ENCODE data around the gene ADCY7.

Gene ADCY7

DNA sequence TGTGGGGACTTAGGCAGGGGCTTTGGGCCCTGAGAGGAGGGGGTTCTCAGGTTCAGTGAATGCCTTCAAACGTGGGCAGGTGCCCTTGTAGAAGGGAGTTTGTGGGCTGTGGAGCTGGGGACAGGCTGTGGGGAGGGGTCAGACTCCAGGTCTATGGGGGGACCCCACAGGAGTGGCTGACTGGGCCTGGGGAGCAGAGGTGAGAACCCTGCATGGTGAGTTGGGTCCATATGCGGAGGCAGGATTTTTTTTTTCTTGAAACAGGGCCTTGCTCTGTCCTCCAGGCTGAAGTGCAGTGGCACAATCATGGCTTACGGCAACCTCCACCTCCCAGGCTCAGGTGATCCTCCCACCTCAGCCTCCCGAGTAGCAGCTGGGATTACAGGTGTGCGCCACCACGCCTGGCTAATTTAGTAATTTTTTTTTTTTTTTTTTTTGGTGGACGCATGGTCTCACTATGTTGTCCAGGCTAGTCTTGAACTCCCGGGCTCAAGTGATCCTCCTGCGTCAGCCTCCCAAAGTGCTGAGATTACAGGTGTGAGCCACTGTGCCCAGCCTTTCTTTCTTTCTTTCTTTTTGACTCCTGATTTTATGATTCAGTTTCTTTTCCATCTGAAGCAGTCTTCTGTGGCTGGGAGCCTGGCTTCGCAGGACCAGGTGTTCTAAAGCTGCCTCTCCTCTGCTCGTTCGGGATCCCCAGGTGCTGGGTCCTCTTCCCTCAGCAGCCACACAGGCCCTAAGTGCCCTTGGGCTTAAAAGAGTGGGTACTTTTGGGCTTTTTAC is 19.0 kb upstream of the ADCY7 start:
- H3K4me3 ChIP-seq (replicated peaks; ENCODE audit: insufficient read depth, low read length): no peak overlapping the region
- DNase-seq (ENCODE audit: low read depth in 1 of 2, low spot score in 1 of 2): no peak
- TF ChIP-seq CTCF (IDR thresholded peaks at IDR 0.05; ENCODE audit: insufficient read depth, low read length): no peak
- TF ChIP-seq POLR2AphosphoS5 (IDR thresholded peaks at IDR 0.05; ENCODE audit: low read depth): no peak
- TF ChIP-seq, protein P1, sequence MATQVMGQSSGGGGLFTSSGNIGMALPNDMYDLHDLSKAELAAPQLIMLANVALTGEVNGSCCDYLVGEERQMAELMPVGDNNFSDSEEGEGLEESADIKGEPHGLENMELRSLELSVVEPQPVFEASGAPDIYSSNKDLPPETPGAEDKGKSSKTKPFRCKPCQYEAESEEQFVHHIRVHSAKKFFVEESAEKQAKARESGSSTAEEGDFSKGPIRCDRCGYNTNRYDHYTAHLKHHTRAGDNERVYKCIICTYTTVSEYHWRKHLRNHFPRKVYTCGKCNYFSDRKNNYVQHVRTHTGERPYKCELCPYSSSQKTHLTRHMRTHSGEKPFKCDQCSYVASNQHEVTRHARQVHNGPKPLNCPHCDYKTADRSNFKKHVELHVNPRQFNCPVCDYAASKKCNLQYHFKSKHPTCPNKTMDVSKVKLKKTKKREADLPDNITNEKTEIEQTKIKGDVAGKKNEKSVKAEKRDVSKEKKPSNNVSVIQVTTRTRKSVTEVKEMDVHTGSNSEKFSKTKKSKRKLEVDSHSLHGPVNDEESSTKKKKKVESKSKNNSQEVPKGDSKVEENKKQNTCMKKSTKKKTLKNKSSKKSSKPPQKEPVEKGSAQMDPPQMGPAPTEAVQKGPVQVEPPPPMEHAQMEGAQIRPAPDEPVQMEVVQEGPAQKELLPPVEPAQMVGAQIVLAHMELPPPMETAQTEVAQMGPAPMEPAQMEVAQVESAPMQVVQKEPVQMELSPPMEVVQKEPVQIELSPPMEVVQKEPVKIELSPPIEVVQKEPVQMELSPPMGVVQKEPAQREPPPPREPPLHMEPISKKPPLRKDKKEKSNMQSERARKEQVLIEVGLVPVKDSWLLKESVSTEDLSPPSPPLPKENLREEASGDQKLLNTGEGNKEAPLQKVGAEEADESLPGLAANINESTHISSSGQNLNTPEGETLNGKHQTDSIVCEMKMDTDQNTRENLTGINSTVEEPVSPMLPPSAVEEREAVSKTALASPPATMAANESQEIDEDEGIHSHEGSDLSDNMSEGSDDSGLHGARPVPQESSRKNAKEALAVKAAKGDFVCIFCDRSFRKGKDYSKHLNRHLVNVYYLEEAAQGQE (IDR thresholded peaks at IDR 0.05; ENCODE audit: insufficient replicate concordance, low read depth): no peak
- TF ChIP-seq SPI1 (IDR thresholded peaks at IDR 0.05; ENCODE audit: borderline replicate concordance, low read depth): no peak
- TF ChIP-seq GABPA (IDR thresholded peaks at IDR 0.05; ENCODE audit: low read depth): no peak
- no peaks in the 10 kb centered on the region for H3K27me3 ChIP-seq (ENCODE audit: insufficient read depth, poor library complexity, severe bottlenecking)
- H3K27ac ChIP-seq (replicated peaks): no peak overlapping the region

GRCh38 chr16:50247906-50248608 is 18.3 kb upstream of the ADCY7 start:
- TF ChIP-seq, protein P1 (IDR thresholded peaks at IDR 0.05; ENCODE audit: insufficient replicate concordance, low read depth): no peak
- no peak for TF ChIP-seq SPI1 (IDR thresholded peaks at IDR 0.05; ENCODE audit: borderline replicate concordance, low read depth)
- TF ChIP-seq GABPA (IDR thresholded peaks at IDR 0.05; ENCODE audit: low read depth): no peak
- no peak for TF ChIP-seq CTCF (IDR thresholded peaks at IDR 0.05; ENCODE audit: insufficient read depth, low read length)
- TF ChIP-seq POLR2AphosphoS5 (IDR thresholded peaks at IDR 0.05; ENCODE audit: low read depth): no peak
- Histone ChIP-seq H3K27ac (replicated peaks) (no peak overlapping the region), H3K4me3 (replicated peaks; ENCODE audit: insufficient read depth, low read length) (no peak overlapping the region), H3K27me3 (ENCODE audit: insufficient read depth, poor library complexity, severe bottlenecking) (no peaks in the 10 kb centered on the region)
- no peak for DNase-seq (ENCODE audit: low read depth in 1 of 2, low spot score in 1 of 2)

DNA sequence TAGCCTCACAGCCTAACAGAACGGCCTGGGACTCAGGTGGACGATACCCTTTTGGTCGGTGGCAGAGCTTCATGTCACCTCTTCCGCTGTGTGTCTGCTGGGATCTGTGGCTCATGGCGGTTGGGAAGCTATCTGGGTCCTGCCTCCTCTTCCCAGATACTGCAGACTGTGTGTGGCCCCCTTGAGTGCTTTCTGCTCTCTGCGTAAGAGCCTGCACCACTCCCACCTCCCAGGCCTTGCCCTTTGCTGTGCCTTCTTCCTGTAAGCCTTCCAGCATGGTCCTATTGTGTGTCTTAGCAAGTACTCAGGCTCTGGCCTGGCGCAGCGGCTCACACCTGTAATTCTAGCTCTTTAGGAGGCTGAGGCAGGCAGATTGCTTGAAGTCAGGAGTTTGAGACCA is 17.5 kb upstream of the ADCY7 start:
- no peak for DNase-seq (ENCODE audit: low read depth in 1 of 2, low spot score in 1 of 2)

More for the DNA sequence above, 17.5 kb upstream of the ADCY7 start:
- H3K27ac ChIP-seq (replicated peaks): no peak overlapping the region
- no peak for TF ChIP-seq CTCF (IDR thresholded peaks at IDR 0.05; ENCODE audit: insufficient read depth, low read length)
- TF ChIP-seq, protein P1 (IDR thresholded peaks at IDR 0.05; ENCODE audit: insufficient replicate concordance, low read depth): no peak
- no peak for TF ChIP-seq SPI1 (IDR thresholded peaks at IDR 0.05; ENCODE audit: borderline replicate concordance, low read depth)
- no peak for TF ChIP-seq GABPA (IDR thresholded peaks at IDR 0.05; ENCODE audit: low read depth)
- no peak for TF ChIP-seq POLR2AphosphoS5 (IDR thresholded peaks at IDR 0.05; ENCODE audit: low read depth)
- H3K27me3 ChIP-seq (ENCODE audit: insufficient read depth, poor library complexity, severe bottlenecking): no peaks in the 10 kb centered on the region
- no peak overlapping the region for H3K4me3 ChIP-seq (replicated peaks; ENCODE audit: insufficient read depth, low read length)
